Measurements from ENCODE around the gene CYLD.

DNA sequence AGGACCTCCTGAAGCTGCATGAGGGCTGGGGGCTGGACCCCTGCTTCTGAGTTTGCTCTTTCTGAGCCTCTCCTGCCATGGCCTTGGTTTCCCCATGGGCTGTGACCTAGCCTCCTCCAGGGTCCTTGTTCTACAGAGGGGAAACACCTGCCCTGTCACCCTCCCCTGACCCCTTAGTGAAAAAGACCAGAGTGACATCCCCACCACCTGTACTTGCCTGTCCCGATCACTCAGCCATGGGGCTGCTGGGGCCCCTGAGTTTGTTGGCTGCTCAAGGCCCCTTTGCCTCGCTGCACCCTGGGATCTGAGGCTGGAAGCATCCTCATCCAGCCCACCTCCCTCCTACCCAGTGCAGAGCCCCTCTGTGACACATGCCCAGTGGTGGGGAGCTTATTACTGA lies 47.7 kb upstream of the CYLD start:
- TF ChIP-seq, protein P1, sequence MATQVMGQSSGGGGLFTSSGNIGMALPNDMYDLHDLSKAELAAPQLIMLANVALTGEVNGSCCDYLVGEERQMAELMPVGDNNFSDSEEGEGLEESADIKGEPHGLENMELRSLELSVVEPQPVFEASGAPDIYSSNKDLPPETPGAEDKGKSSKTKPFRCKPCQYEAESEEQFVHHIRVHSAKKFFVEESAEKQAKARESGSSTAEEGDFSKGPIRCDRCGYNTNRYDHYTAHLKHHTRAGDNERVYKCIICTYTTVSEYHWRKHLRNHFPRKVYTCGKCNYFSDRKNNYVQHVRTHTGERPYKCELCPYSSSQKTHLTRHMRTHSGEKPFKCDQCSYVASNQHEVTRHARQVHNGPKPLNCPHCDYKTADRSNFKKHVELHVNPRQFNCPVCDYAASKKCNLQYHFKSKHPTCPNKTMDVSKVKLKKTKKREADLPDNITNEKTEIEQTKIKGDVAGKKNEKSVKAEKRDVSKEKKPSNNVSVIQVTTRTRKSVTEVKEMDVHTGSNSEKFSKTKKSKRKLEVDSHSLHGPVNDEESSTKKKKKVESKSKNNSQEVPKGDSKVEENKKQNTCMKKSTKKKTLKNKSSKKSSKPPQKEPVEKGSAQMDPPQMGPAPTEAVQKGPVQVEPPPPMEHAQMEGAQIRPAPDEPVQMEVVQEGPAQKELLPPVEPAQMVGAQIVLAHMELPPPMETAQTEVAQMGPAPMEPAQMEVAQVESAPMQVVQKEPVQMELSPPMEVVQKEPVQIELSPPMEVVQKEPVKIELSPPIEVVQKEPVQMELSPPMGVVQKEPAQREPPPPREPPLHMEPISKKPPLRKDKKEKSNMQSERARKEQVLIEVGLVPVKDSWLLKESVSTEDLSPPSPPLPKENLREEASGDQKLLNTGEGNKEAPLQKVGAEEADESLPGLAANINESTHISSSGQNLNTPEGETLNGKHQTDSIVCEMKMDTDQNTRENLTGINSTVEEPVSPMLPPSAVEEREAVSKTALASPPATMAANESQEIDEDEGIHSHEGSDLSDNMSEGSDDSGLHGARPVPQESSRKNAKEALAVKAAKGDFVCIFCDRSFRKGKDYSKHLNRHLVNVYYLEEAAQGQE (IDR thresholded peaks at IDR 0.05; ENCODE audit: insufficient read depth in 1 of 2, low read depth in 2 of 2, low read length in 1 of 2) = no peak
- TF ChIP-seq, protein P2, sequence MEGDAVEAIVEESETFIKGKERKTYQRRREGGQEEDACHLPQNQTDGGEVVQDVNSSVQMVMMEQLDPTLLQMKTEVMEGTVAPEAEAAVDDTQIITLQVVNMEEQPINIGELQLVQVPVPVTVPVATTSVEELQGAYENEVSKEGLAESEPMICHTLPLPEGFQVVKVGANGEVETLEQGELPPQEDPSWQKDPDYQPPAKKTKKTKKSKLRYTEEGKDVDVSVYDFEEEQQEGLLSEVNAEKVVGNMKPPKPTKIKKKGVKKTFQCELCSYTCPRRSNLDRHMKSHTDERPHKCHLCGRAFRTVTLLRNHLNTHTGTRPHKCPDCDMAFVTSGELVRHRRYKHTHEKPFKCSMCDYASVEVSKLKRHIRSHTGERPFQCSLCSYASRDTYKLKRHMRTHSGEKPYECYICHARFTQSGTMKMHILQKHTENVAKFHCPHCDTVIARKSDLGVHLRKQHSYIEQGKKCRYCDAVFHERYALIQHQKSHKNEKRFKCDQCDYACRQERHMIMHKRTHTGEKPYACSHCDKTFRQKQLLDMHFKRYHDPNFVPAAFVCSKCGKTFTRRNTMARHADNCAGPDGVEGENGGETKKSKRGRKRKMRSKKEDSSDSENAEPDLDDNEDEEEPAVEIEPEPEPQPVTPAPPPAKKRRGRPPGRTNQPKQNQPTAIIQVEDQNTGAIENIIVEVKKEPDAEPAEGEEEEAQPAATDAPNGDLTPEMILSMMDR (IDR thresholded peaks at IDR 0.05) = no peak
- no peak for TF ChIP-seq POLR2AphosphoS5 (IDR thresholded peaks at IDR 0.05; ENCODE audit: low read depth, low read length)

Measured in Panc1 (cell line).